GM19372 (cell line): Measurements from ENCODE around the gene ATP8B1.
"Not testable (repeated sequence)": the region's sequence is repeated elsewhere in the genome, so short reads cannot be mapped to it uniquely, and the experiment has no call there.

Experiments used
- ATAC-seq: cut with Tn5 transposase; IDR thresholded peaks from one replicate; pipeline ENCODE4 v1.9.1; 2021; ENCODE audit warnings: mild to moderate bottlenecking, low read depth, moderate library complexity; ENCODE audit not compliant: unreplicated experiment

ATP8B1 gene

DNA sequence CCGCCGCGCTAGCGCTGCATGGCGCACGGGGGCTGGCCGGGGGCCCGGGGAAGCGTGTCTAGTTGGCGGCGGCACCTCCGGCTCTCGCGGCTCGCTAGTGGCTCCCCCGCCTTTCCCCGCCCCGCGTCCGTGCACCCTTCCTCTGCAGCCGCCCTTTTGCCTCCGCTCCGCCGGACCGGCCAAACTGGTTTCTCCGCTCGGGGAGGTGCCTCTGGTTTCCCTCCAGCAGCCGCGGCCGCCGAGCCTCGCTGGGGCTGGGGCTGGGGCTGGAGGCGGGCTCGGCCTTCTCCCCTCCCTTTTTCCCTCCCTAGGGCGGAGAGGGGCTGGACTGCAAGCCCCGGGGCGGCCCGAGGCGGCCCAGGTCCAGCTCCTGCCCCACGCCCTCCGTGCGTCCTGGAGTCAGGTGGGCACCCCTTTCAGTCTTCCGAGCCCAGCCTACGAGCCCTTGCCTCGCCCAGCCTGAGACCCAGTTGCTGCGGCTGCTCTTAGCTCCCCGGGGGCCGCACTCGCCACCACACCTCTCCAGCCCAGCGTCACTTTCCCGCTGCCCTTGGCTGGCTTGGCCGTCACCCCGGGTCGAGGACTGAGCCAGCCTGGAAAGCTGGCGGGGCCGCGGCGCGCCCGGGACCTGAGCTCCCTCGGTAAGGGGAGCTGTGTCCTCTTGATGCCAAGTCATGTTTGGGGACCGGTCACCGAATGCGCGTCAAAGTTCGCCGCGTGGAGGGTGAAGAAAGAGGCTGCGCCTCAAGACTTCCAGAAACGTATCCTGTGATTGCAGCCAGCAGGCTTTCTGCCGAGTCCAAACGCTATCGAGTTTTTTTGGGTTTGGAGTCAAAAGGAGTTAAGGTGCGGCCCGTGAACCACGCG, at the start of gene ATP8B1:
ATP8B1 (minus strand) TSS at position 213 of the 867 bp plus-strand sequence. CDS start 71,508 bp downstream, outside the sequence.
- ATAC-seq = peak; percentile 63

DNA sequence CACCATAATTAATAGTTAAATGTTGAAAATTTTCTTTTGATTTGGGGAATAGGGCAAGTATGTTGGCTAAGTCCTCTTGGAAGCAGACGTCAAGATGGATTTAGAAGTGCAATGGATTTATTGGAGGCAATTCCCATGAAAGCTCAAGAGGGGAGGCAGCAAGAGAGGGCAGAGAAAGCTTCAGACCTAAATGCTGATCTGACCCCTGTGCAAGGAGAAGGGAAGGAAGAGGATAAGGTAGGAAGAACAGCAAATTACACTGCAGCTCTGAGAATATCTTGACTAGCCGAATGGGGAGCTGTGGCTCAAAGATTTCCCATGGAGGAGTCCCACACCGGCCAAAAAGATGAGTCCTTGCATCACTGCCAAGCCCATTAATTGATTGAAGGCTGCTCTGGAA, 46.9 kb upstream of the ATP8B1 start:
- no peak for ATAC-seq

GRCh38 chr18:57848374-57848773, 45.3 kb upstream of the ATP8B1 start:
- not testable (repeated sequence) for ATAC-seq

GRCh38 chr18:57847431-57847830, 44.3 kb upstream of the ATP8B1 start:
- ATAC-seq = not testable (repeated sequence)

GRCh38 chr18:57846258-57846657, 43.1 kb upstream of the ATP8B1 start:
- ATAC-seq = no peak

DNA sequence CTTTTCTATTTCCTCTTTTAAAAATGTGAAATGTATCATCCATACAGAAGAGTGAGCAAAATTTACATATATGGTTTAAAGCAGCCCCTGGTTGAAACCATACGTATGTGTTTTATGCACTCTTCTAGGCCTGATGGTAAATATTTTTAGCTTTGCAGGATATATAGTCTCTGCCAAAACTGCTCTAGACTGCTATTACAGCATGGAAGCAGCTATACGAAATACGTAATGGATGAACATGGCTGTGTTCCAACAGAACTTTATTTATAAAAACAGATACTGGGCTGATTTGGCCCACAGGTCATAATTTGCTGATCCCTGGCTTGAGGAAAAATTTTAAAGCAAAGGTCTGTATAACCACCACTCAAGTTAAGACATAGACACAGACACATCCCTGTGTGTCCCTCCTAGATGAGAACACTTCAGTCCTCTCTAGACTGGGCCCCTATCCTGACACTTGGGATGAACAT, 42.5 kb upstream of the ATP8B1 start:
- no peak for ATAC-seq

GRCh38 chr18:57844319-57844718, 41.2 kb upstream of the ATP8B1 start:
- ATAC-seq = no peak

- no peak for ATAC-seq
Observed at GRCh38 chr18:57843386-57843785, 40.3 kb upstream of the ATP8B1 start.

DNA sequence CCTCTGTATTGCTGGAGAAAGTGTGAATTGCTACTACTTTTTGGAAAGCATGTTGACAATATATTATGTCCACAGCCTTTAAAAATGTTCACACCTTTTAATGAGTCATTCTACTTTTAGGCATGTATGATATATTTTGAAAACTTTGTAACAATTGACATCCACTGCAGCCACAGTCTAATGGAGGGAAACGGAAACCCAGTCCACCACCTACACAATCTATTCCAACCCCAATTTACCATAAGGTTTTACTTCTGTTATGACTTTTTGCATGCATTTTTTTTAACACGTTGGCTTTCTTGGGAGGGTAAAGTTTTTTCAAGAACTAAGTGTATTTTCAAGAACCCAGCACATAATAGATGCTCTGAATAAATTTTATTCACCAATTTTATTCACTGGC, 38.5 kb upstream of the ATP8B1 start:
- peak; percentile 34 for ATAC-seq

DNA sequence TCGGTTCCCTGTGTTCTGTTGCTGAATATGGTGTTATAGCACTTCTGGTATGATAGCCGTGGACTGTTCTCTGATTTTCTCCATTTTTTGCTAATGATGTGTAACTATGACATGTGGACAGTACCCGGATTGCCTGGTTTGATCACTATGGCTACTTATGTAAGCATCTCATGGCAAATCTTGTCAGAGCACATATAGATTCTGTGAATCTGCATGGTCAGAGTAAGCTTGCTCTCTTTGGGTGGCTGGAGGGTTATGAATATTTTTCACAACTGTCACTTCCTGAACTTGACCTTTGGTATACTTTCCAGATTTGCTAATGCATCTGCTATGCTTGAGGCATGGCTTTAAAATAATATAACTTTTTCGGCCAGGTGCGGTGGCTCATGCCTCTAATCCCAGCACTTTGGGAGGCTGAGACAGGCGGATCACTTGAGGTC, 36.8 kb upstream of the ATP8B1 start:
- no peak for ATAC-seq

DNA sequence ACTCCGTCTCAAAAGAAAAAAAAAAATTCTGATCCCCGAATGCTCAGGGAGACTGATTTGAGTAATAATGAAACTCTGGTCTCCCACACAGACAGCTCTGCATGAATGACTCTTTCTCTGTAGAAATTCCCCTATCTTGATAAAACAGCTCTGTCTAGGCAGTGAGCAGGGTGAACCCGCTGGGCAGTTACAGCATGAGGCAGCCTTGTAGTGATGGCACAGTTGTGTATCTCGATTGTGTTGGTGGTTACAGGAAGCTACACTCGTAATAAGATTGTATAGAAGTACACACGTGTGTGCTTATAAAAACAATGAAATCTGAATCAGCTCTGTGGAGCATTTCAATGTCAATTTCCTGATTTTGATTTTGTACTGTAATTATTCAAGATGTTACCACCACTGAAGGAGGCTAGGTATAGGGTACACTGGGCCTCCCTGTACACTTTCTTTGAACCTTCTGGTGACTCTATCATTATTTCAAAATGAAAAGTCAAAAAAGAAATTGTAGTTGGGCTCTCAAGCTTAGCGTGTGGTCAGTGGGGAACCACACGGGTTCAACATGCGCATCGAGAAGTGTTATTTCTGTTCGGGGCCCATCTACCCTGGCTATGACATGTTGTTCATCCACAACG, 34.9 kb upstream of the ATP8B1 start:
- ATAC-seq = peak; percentile 76

DNA sequence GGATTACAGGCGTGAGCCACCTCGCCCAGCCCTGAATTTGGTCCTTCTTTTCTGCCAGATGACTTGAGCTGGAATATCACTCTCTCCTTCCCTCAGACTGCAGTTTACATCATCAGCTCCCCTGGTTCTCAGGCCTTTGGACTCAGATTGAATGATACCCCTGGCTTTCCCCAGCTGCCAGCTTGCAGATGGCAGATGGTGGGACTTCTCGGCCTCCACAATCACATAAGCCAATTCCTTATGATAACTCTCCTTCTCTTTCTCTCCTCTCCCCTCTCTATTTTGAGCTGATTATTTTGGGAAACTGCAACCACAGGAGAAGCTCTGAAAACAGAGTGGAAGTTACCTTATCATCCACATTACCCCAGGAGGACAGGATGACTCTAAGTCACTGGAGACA, 33.4 kb upstream of the ATP8B1 start:
- ATAC-seq = no peak

- no peak for ATAC-seq
Observed at GRCh38 chr18:57835904-57836303, 32.8 kb upstream of the ATP8B1 start.

DNA sequence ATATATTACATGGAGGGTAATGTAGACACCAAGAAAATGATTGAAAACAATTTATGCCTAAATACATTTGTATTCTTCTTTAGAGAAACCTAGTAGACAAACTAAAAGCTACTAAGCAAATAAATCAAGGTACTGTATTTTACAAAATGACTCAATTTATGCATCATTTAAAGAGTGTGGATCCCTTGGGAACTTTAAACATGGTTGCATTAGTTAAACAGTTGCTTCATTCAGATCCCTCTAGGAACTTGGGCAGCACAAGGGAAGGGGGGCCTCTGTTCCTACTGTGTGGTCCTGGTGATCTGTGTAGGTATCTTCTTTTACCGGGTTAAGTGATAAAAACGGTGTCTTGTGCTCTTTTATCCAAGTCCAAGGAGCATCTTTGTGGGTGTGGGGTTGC, 31.5 kb upstream of the ATP8B1 start:
- no peak for ATAC-seq

DNA sequence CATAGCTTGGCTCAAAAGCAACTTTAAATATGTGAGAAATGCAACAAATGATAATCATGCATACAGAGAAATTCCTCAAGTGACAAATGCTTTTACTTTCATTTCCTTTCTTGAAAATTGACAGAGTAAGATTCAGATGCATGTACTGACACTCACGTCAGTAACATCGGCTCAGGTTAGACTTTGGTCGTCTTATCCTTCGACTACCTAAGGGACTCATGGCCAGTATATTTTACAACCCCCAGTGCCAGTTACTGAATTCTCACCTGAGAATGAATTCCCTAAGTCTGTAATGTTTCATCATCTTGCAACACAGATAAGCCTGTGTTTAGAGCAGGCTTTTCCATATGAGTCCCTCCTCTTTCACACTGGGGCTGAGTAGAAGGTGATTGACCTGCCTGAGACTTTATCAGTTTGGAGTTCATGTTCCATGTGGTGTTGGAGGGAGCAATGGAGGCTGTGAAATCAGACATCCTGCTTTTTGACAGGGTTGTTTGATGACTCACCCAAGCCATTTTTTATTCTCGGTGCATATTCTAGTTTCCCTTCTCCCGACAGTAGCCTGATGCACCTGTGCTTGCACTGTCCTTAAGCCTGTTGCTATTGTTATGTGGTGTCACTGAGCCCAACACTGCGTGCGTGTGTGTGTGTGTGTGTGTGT, 30.5 kb upstream of the ATP8B1 start:
- ATAC-seq = peak; percentile 36

DNA sequence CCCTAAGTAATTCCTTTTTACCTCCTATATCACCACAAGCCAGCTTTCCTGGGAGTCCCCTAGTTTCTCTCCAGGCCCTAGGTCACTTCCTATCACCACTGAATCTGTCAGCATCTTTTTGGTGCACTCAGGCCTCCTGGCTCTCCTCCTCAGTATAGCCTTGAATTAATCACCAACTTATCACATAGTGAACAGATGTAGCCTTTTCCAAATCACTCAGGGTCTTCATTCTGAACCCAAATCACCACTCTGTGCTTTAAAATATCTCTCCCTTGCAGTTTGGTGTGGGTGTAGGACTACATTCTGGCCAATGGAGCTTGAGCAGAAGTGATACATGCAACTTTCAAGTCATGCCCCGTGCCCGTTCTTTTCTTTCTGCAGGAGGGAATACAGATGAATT, 29.6 kb upstream of the ATP8B1 start:
- ATAC-seq = no peak

GRCh38 chr18:57831597-57832377, 28.7 kb upstream of the ATP8B1 start:
- ATAC-seq = no peak

DNA sequence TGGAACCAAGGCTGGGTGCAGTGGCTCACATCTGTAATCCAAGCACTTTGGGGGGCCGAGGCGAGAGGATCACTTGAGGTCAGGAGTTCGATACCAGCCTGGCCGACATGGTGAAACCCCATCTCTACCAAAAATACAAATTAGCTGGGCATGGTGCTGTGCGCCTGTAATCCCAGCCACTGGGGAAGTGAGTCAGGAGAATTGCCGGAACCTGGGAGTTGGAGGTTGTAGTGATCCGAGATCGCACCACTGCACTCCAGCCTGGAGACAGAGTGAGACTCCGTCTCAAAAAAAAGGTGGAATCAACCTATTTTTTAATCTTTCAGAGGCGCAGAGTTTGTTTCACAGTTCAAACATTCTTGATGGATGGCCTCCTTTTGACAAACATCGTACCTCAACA, 24.5 kb upstream of the ATP8B1 start:
- ATAC-seq = no peak

- ATAC-seq = no peak
Observed at GRCh38 chr18:57826252-57826651, 23.1 kb upstream of the ATP8B1 start.

GRCh38 chr18:57820583-57820982, 17.5 kb upstream of the ATP8B1 start:
- ATAC-seq = not testable (repeated sequence)
